SK-N-MC (cell line): ENCODE data around the gene ITGB5.

Experiments used
- EZH2 ChIP-seq: fragments of 200-600 bp; sonication (generic); IDR thresholded peaks from one replicate; pipeline ENCODE4 v1.6.1; 2017; ENCODE audit warnings: antibody characterized with exemption
- POLR2AphosphoS5 ChIP-seq: IDR thresholded peaks from 2 replicates; pipeline ENCODE4 v1.6.1; 2012; ENCODE audit warnings: mild to moderate bottlenecking, low read depth, low read length, borderline replicate concordance

- TF ChIP-seq POLR2AphosphoS5 (no peak), EZH2 (no peak)
Measured at GRCh38 chr3:124792341-124793040, 94.7 kb downstream of the ITGB5 start.
